K562 (cell line): ENCODE data around the gene UBA52. TPM values are rescaled to one million over a fixed set of nuclear protein-coding genes. Genes with fewer than 3 reads are reported as not detected.

Source experiments
- ATAC-seq: fragments of 200-7000 bp; cut with Tn5 transposase; 3 replicates; pipeline ENCODE4 v1.9.1; 2020; ENCODE audit warnings: moderate library complexity
- BruUV-seq: library from RNA; stranded (reverse); fragments of 400-500 nt; replicated peaks from 2 replicates; lab custom pipeline; 2021; lab: Mats Ljungman, UMichigan
- CTCF ChIA-PET: fragments of 300-600 bp; formaldehyde crosslinking; extraction: SDS; loops from one replicate; lab custom pipeline; 2021; ENCODE audit warnings: low intra/inter-chr PET ratio; lab: Yijun Ruan, JAX
- POLR2A ChIA-PET: fragments of 300-600, 350-650 bp; sonication (Branson Sonifier 250); formaldehyde crosslinking; extraction: SDS; loops from one replicate; lab custom pipeline; 2021; ENCODE audit warnings: antibody characterized with exemption, inconsistent platforms; lab: Yijun Ruan, JAX
- DNase-seq, 4 experiments: peaks; one replicate each; pipeline versions ENCODE4 v3.0.0 to v3.0.0-alpha.2; 2011 to 2018; ENCODE audit warnings: low spot score in 3 of 4, mixed read lengths in 3 of 4; ENCODE audit errors: extremely low read depth in 1 of 4
- FAIRE-seq: peaks from 2 replicates; lab custom pipeline; 2011; peaks lifted over from hg19 to GRCh38; lab: Jason Lieb, UNC
- H2AFZ ChIP-seq: 2 replicates; pipeline ENCODE4 v1.6.0; 2011; ENCODE audit warnings: low read depth, low read length, control low read depth, inconsistent platforms
- H3K27ac ChIP-seq: fragments of 200-600 bp; 3 replicates; pipeline ENCODE4 v1.8.0; 2011; ENCODE audit warnings: low read depth, mild to moderate bottlenecking, control low read depth, inconsistent platforms, low read length, moderate library complexity, mixed read lengths; ENCODE audit errors: extremely low read depth
- H3K27me3 ChIP-seq, 2 experiments: fragments of 300-600 bp in 1 of 2; 2 replicates in 1 of 2; 3 replicates in 1 of 2; pipeline versions ENCODE4 v1.6.0 to v1.8.0; 2011; ENCODE audit warnings: inconsistent platforms in 2 of 2, low read length in 2 of 2, mild to moderate bottlenecking in 1 of 2, mixed read lengths in 1 of 2, moderate library complexity in 1 of 2; ENCODE audit not compliant: control insufficient read depth in 2 of 2, insufficient read depth in 2 of 2
- H3K36me3 ChIP-seq: fragments of 300-600 bp; 3 replicates; pipeline ENCODE4 v1.8.0; 2011; ENCODE audit warnings: mild to moderate bottlenecking, low read length, inconsistent platforms; ENCODE audit not compliant: control insufficient read depth, insufficient read depth
- H3K4me1 ChIP-seq, 2 experiments: fragments of 200-600 bp in 1 of 2; replicated peaks in 1 of 2; 2 replicates in 1 of 2; 3 replicates in 1 of 2; pipeline versions ENCODE4 v1.5.1 to v1.8.0; 2011; ENCODE audit warnings: inconsistent platforms in 2 of 2, low read length in 2 of 2, mild to moderate bottlenecking in 1 of 2, mixed read lengths in 1 of 2, moderate library complexity in 1 of 2; ENCODE audit not compliant: control insufficient read depth in 2 of 2, insufficient read depth in 2 of 2
- H3K4me2 ChIP-seq: 2 replicates; pipeline ENCODE4 v1.6.1; 2011; ENCODE audit warnings: low read length, control low read depth, inconsistent platforms, mixed read lengths; ENCODE audit not compliant: insufficient read depth
- H3K4me3 ChIP-seq: fragments of 200-600 bp; sonication (generic), shearing (Covaris generic); 2 replicates; pipeline ENCODE4 v1.5.1; 2016; ENCODE audit warnings: control low read depth, inconsistent platforms
- H3K79me2 ChIP-seq: fragments of 200-600 bp; 3 replicates; pipeline ENCODE4 v1.8.0; 2011; ENCODE audit warnings: low read length, inconsistent platforms; ENCODE audit not compliant: control insufficient read depth, insufficient read depth
- H3K9ac ChIP-seq, 2 experiments: 2 replicates each; pipeline versions ENCODE4 v1.6.0 to v1.6.1; 2011; ENCODE audit warnings: low read depth in 2 of 2, low read length in 2 of 2, control low read depth in 1 of 2, inconsistent platforms in 1 of 2, mild to moderate bottlenecking in 1 of 2, mixed read lengths in 1 of 2; ENCODE audit not compliant: insufficient read depth in 1 of 2
- H3K9me1 ChIP-seq: one replicate; pipeline ENCODE4 v1.6.0; 2011; ENCODE audit warnings: inconsistent platforms, mild to moderate bottlenecking, low read length, moderate library complexity; ENCODE audit not compliant: control insufficient read depth, insufficient read depth
- H3K9me3 ChIP-seq: replicated peaks from 2 replicates; pipeline ENCODE4 v1.5.1; 2011; ENCODE audit warnings: low read depth, low read length, inconsistent platforms; ENCODE audit not compliant: control insufficient read depth, insufficient read depth
- H4K20me1 ChIP-seq: replicated peaks from 2 replicates; pipeline ENCODE4 v1.6.1; 2011; ENCODE audit warnings: low read length, inconsistent platforms, mixed read lengths; ENCODE audit not compliant: control insufficient read depth, insufficient read depth
- CSDE1 ChIP-seq, 2 experiments: fragments of 450-650 bp; IDR thresholded peaks; 2 replicates each; pipeline ENCODE4 v1.6.1; 2016; ENCODE audit warnings: mild to moderate bottlenecking in 1 of 2
- ELK3 ChIP-seq: fragments of 450-650 bp; formaldehyde crosslinking; IDR thresholded peaks from 2 replicates; pipeline ENCODE4 v1.4.0; 2020; ENCODE audit warnings: mild to moderate bottlenecking
- MEIS2 ChIP-seq: fragments of 450-650 bp; IDR thresholded peaks from 2 replicates; pipeline ENCODE4 v1.6.1; 2014; ENCODE audit warnings: mild to moderate bottlenecking; ENCODE audit not compliant: partially characterized antibody
- PPARD ChIP-seq: fragments of 250-450 bp; sonication (Bioruptor Pico); IDR thresholded peaks from 2 replicates; pipeline ENCODE4 v1.8.0; 2022; ENCODE audit warnings: inconsistent platforms, mild to moderate bottlenecking, moderate library complexity
- RNF2 ChIP-seq: sonication (generic); IDR thresholded peaks from 2 replicates; pipeline ENCODE4 v1.6.1; 2016
- STAT5A ChIP-seq: IDR thresholded peaks from 2 replicates; pipeline ENCODE4 v1.6.1; 2012; ENCODE audit warnings: low read length, inconsistent platforms, borderline replicate concordance
- ZNF143 ChIP-seq: sonication (generic); formaldehyde crosslinking; IDR thresholded peaks from 2 replicates; pipeline ENCODE4 v1.9.0; 2022; ENCODE audit warnings: mild to moderate bottlenecking, missing genetic modification reagents
- ZNF239 ChIP-seq: fragments of 250-450 bp; sonication (Bioruptor Pico); IDR thresholded peaks from 2 replicates; pipeline ENCODE4 v1.4.0; 2020; ENCODE audit warnings: mild to moderate bottlenecking
- WGBS: fragments of 100-300 bp; shearing (Covaris generic); methylation state at CpG from one replicate; pipeline ENCODE4 v1.1.6; 2016; ENCODE audit warnings: low coverage, mixed read lengths; ENCODE audit not compliant: insufficient coverage; ENCODE audit errors: missing lambda C conversion rate; 5-methylcytosine and 5-hydroxymethylcytosine counted together
- in situ Hi-C: fragments of 300-500 bp; cut with MboI; formaldehyde crosslinking; loops from 4 replicates; pipeline ENCODE4 v1.15.0; 2018; ENCODE audit warnings: inconsistent platforms, mixed read lengths
- intact Hi-C: fragments of 100-400 bp; cut with micrococcal nuclease; formaldehyde crosslinking; loops from 2 replicates; pipeline ENCODE4 v1.14.2; 2022
- polyA plus RNA-seq, 8 experiments: library from polyadenylated mRNA; depleted of rRNA in 4 of 8; stranded (reverse) in 5 of 8; unstranded in 3 of 8; fragments of >200 nt; fragmentation: Nextera tagmentation in 2 of 8; fragmentation: Illumina TruSeq in 1 of 8; extraction: Ambion mirVana in 2 of 8; extraction: Trizol in 1 of 8; gene quantifications; 2 replicates each; pipeline versions ENCODE4 v1.2.1 to v1.2.3, GENCODE V29; 2011 to 2014; ENCODE audit warnings: inconsistent platforms in 1 of 8, missing spikeins in 1 of 8
- total RNA-seq, 7 experiments: library from RNA; depleted of rRNA in 6 of 7; stranded (reverse); fragments of >200 nt in 6 of 7; fragmentation: Illumina TruSeq in 2 of 7; extraction: Trizol in 2 of 7; gene quantifications; 2 replicates each; pipeline versions ENCODE4 v1.2.1 to v1.2.3, GENCODE V29; 2011 to 2021; ENCODE audit warnings: low replicate concordance in 1 of 7

Gene UBA52
- total and polyA plus RNA-seq, 9 of the 15 experiments (the other 6 are each of a cell fraction or from before 2014, with no cell fraction given) = 1,110 to 2,751 (median 1,733) TPM

- peaks cover 10 to 24% of the 10 kb centered on the region in 2 experiments; a peak in 4 of 5 replicates for H3K27me3 ChIP-seq
- ATAC-seq (no peak), DNase-seq (no peak), FAIRE-seq (no peak)
- no peak overlapping the region for H2AFZ ChIP-seq
- H3K27ac ChIP-seq = no peak overlapping the region
- H3K36me3 ChIP-seq = no peaks in the 10 kb centered on the region
- no peaks in the 10 kb centered on the region for H3K79me2 ChIP-seq
- TF ChIP-seq MEIS2 = no peak
- TF ChIP-seq RNF2 = no peak
- no peak for TF ChIP-seq ZNF143 (CRISPR knock-in tag)
- TF ChIP-seq STAT5A = no peak
- no peak for TF ChIP-seq PPARD
- TF ChIP-seq ELK3 = no peak
- TF ChIP-seq ZNF239 (CRISPR knock-in tag) = no peak
- no peak for TF ChIP-seq CSDE1 (IDR thresholded peaks at IDR 0.05)
- H3K9me1 ChIP-seq = no peaks in the 10 kb centered on the region
- 3% methylated on average over 4 of the region's 4 CpGs for WGBS
- H3K9ac ChIP-seq = no peak overlapping the region
- no TSS peak for BruUV-seq
- H3K4me2 ChIP-seq = no peak overlapping the region
- H3K4me3 ChIP-seq = no peak overlapping the region
- H3K9me3 ChIP-seq = no peaks in the 10 kb centered on the region
- in situ Hi-C loops = no loop called here
- ChIA-PET POLR2A (no interaction called here), CTCF (no interaction called here)
- peaks cover 6% of the 10 kb centered on the region for H4K20me1 ChIP-seq
- intact Hi-C loops = no loop called here
- peaks cover 3 to 57% of the 10 kb centered on the region in 2 experiments for H3K4me1 ChIP-seq
Observed at GRCh38 chr19:18601875-18602274, 30.2 kb downstream of the UBA52 start.
